ENCODE results near the gene DNM3.
A peak's percentile ranks its signal among the peaks of the same experiment; 100 is the strongest.

DNM3 gene

GRCh38 chr1:172375211-172375631 lies 533.9 kb downstream of the DNM3 start:
- H4K20me1 ChIP-seq (ENCODE audit: low read depth, low read length) = no peaks in the 10 kb centered on the region
- TF ChIP-seq EZH2phosphoT487 (conservative IDR thresholded peaks at IDR 0.05; ENCODE audit: low read length) (no peak), CTCF (IDR thresholded peaks at IDR 0.05; ENCODE audit: insufficient read depth, low read length, poor library complexity, severe bottlenecking) (no peak)
- no peaks in the 10 kb centered on the region for H3K9me3 ChIP-seq (ENCODE audit: insufficient read depth, low read length)
- no peaks in the 10 kb centered on the region for H3K36me3 ChIP-seq (ENCODE audit: low read length)
- no peak overlapping the region for H3K4me2 ChIP-seq (ENCODE audit: low read depth, low read length, poor library complexity, severe bottlenecking)
- H3K27ac ChIP-seq (ENCODE audit: low read depth, low read length) = no peak overlapping the region
- no peak overlapping the region for H3K9ac ChIP-seq (ENCODE audit: low read length)
- H3K27me3 ChIP-seq (ENCODE audit: low read length) = no peaks in the 10 kb centered on the region
- H3K9me2 ChIP-seq (replicated peaks; ENCODE audit: insufficient read depth, low read length) = no peaks in the 10 kb centered on the region
- no peak overlapping the region for H2AFZ ChIP-seq (ENCODE audit: low read depth, low read length, severe bottlenecking)
- no peaks in the 10 kb centered on the region for H3K79me2 ChIP-seq (ENCODE audit: insufficient read depth, low read length)
- no peaks in the 10 kb centered on the region; the same call in 1 of the 2 replicates for H3F3A ChIP-seq (ENCODE audit: insufficient read depth)
- no peak overlapping the region for H3K4me3 ChIP-seq (ENCODE audit: insufficient read depth, low read length, poor library complexity, severe bottlenecking)

GRCh38 chr1:172376431-172376830 lies 535.1 kb downstream of the DNM3 start:
- Histone ChIP-seq H3F3A (ENCODE audit: insufficient read depth) (no peaks in the 10 kb centered on the region; the same call in 1 of the 2 replicates), H3K9me2 (replicated peaks; ENCODE audit: insufficient read depth, low read length) (no peaks in the 10 kb centered on the region), H4K20me1 (ENCODE audit: low read depth, low read length) (no peaks in the 10 kb centered on the region), H2AFZ (ENCODE audit: low read depth, low read length, severe bottlenecking) (peak overlapping the region; percentile 80), H3K9me3 (ENCODE audit: insufficient read depth, low read length) (no peaks in the 10 kb centered on the region), H3K27ac (ENCODE audit: low read depth, low read length) (peak overlapping the region; percentile 38; the same call in 1 of the 2 replicates), H3K4me3 (ENCODE audit: insufficient read depth, low read length, poor library complexity, severe bottlenecking) (peak overlapping the region; percentile 31), H3K9ac (ENCODE audit: low read length) (peak overlapping the region; percentile 13; the same call in 1 of the 2 replicates), H3K4me2 (ENCODE audit: low read depth, low read length, poor library complexity, severe bottlenecking) (peak overlapping the region; percentile 84), H3K36me3 (ENCODE audit: low read length) (no peaks in the 10 kb centered on the region), H3K27me3 (ENCODE audit: low read length) (no peaks in the 10 kb centered on the region), H3K79me2 (ENCODE audit: insufficient read depth, low read length) (no peaks in the 10 kb centered on the region)
- no peak for TF ChIP-seq CTCF (IDR thresholded peaks at IDR 0.05; ENCODE audit: insufficient read depth, low read length, poor library complexity, severe bottlenecking)
- no peak for TF ChIP-seq EZH2phosphoT487 (conservative IDR thresholded peaks at IDR 0.05; ENCODE audit: low read length)

- no peak for TF ChIP-seq CTCF (IDR thresholded peaks at IDR 0.05; ENCODE audit: insufficient read depth, low read length, poor library complexity, severe bottlenecking)
- TF ChIP-seq EZH2phosphoT487 (conservative IDR thresholded peaks at IDR 0.05; ENCODE audit: low read length) = no peak
- no peak overlapping the region for H3K4me3 ChIP-seq (ENCODE audit: insufficient read depth, low read length, poor library complexity, severe bottlenecking)
- H3K9ac ChIP-seq (ENCODE audit: low read length) = no peak overlapping the region
- peaks cover 4% of the 10 kb centered on the region; the same call in 1 of the 2 replicates for H3F3A ChIP-seq (ENCODE audit: insufficient read depth)
- H3K27ac ChIP-seq (ENCODE audit: low read depth, low read length) = no peak overlapping the region
- H2AFZ ChIP-seq (ENCODE audit: low read depth, low read length, severe bottlenecking) = no peak overlapping the region
- H3K9me2 ChIP-seq (replicated peaks; ENCODE audit: insufficient read depth, low read length) = no peaks in the 10 kb centered on the region
- H3K36me3 ChIP-seq (ENCODE audit: low read length) = no peaks in the 10 kb centered on the region
- no peaks in the 10 kb centered on the region for H4K20me1 ChIP-seq (ENCODE audit: low read depth, low read length)
- no peak overlapping the region for H3K4me2 ChIP-seq (ENCODE audit: low read depth, low read length, poor library complexity, severe bottlenecking)
- no peaks in the 10 kb centered on the region for H3K9me3 ChIP-seq (ENCODE audit: insufficient read depth, low read length)
- H3K27me3 ChIP-seq (ENCODE audit: low read length) = no peaks in the 10 kb centered on the region
- no peaks in the 10 kb centered on the region for H3K79me2 ChIP-seq (ENCODE audit: insufficient read depth, low read length)
These were observed 536.3 kb downstream of the DNM3 start for GRCh38 chr1:172377565-172377964.
